22Rv1 (cell line): ENCODE measurements around the gene AFM.
"Not testable (repeated sequence)": the region's sequence is repeated elsewhere in the genome, so short reads cannot be mapped to it uniquely, and the experiment has no call there.

Experiments
- H3K27ac ChIP-seq: fragments of 450-650 bp; 2 replicates; pipeline ENCODE4 v1.5.1; 2017
- ZFX ChIP-seq: fragments of 450-650 bp; IDR thresholded peaks from 2 replicates; pipeline ENCODE4 v1.6.1; 2017; ENCODE audit warnings: antibody characterized with exemption, borderline replicate concordance
- TF ChIP-seq, protein P1 (sequence below): fragments of 450-650 bp; IDR thresholded peaks from 2 replicates; pipeline ENCODE4 v1.5.1; 2017; ENCODE audit warnings: mild to moderate bottlenecking

AFM gene

DNA sequence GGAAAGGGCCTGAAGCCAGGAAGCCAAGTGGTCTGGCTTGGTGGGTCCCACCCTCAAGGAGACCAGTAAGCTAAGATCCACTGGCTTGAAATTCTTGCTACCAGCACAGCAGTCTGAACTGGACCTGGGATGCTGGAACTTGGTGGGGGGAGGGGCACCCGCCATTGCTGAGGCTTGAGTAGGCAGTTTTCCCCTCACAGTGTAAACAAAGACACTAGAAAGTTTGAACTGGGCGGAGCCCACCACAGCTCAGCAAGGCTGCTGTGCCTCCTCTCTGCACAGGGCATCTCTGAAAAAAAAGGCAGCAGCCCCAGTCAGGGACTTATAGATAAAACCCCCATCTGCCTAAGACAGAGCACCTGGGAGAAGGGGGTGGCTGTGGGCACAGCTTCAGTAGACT is 63.1 kb downstream of the AFM start:
- no peak for TF ChIP-seq ZFX
- TF ChIP-seq, protein P1, sequence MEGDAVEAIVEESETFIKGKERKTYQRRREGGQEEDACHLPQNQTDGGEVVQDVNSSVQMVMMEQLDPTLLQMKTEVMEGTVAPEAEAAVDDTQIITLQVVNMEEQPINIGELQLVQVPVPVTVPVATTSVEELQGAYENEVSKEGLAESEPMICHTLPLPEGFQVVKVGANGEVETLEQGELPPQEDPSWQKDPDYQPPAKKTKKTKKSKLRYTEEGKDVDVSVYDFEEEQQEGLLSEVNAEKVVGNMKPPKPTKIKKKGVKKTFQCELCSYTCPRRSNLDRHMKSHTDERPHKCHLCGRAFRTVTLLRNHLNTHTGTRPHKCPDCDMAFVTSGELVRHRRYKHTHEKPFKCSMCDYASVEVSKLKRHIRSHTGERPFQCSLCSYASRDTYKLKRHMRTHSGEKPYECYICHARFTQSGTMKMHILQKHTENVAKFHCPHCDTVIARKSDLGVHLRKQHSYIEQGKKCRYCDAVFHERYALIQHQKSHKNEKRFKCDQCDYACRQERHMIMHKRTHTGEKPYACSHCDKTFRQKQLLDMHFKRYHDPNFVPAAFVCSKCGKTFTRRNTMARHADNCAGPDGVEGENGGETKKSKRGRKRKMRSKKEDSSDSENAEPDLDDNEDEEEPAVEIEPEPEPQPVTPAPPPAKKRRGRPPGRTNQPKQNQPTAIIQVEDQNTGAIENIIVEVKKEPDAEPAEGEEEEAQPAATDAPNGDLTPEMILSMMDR, result no peak
- H3K27ac ChIP-seq, result no peak overlapping the region

DNA sequence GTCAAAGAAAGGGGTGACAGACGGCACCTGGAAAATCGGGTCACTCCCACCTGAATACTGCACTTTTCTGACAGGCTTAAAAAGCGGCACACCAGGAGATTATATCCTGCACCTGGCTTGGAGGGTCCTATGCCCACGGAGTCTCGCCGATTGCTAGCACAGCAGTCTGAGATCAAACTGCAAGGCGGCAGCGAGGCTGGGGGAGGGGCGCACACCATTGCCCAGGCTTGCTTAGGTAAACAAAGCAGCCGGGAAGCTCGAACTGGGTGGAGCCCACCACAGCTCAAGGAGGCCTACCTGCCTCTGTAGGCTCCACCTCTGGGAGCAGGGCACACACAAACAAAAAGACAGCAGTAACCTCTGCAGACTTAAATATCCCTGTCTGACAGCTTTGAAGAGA is 69.3 kb downstream of the AFM start:
- H3K27ac ChIP-seq, result not testable (repeated sequence)
